Activated T-cell treated with anti-CD3 and anti-CD28 coated beads, Interleukin-2, amount 50 U/mL, for 48 hours (primary cell): ENCODE results near the gene ATOSA.

ENCODE experiments used
- DNase-seq, 2 experiments: peaks; one replicate each; pipeline ENCODE4 v3.0.0-alpha.2; 2020

ATOSA gene

GRCh38 chr15:52679232-52680040 is at the start of gene ATOSA:
TSS of gene ATOSA (minus strand) at chr15:52679388. CDS start at chr15:52678021, 1,367 bp downstream.
- DNase-seq: peak; percentile 89 to 93

- no peak for DNase-seq
Observed at GRCh38 chr15:52728899-52729298, 49.7 kb upstream of the ATOSA start.

- DNase-seq: no peak
Observed at GRCh38 chr15:52727815-52728214, 48.6 kb upstream of the ATOSA start.

- no peak for DNase-seq
Observed at GRCh38 chr15:52726195-52726594, 47.0 kb upstream of the ATOSA start.

- DNase-seq: no peak
Observed at GRCh38 chr15:52718551-52718950, 39.4 kb upstream of the ATOSA start.

GRCh38 chr15:52717924-52718323 is 38.7 kb upstream of the ATOSA start:
- no peak for DNase-seq

- DNase-seq: no peak
Observed at GRCh38 chr15:52717481-52717880, 38.3 kb upstream of the ATOSA start.

- DNase-seq: no peak
Observed at GRCh38 chr15:52716536-52716935, 37.3 kb upstream of the ATOSA start.

- DNase-seq: no peak
Observed at GRCh38 chr15:52715411-52715810, 36.2 kb upstream of the ATOSA start.

- DNase-seq: no peak
Observed at GRCh38 chr15:52714968-52715367, 35.8 kb upstream of the ATOSA start.

- no peak for DNase-seq
Observed at GRCh38 chr15:52710708-52711389, 31.7 kb upstream of the ATOSA start.

GRCh38 chr15:52710050-52710707 is 31.0 kb upstream of the ATOSA start:
- DNase-seq: no peak

GRCh38 chr15:52709187-52709981 is 30.2 kb upstream of the ATOSA start:
- no peak for DNase-seq

- no peak for DNase-seq
Observed at GRCh38 chr15:52706091-52706490, 26.9 kb upstream of the ATOSA start.

- no peak for DNase-seq
Observed at GRCh38 chr15:52702390-52702789, 23.2 kb upstream of the ATOSA start.

GRCh38 chr15:52699457-52699856 is 20.3 kb upstream of the ATOSA start:
- no peak for DNase-seq

- DNase-seq: no peak
Observed at GRCh38 chr15:52698514-52698913, 19.3 kb upstream of the ATOSA start.

- no peak for DNase-seq
Observed at GRCh38 chr15:52697051-52697450, 17.9 kb upstream of the ATOSA start.

- no peak for DNase-seq
Observed at GRCh38 chr15:52695154-52695553, 16.0 kb upstream of the ATOSA start.

GRCh38 chr15:52689562-52689961 is 10.4 kb upstream of the ATOSA start:
- no peak for DNase-seq

- DNase-seq: no peak
Observed at GRCh38 chr15:52683580-52683979, 4.4 kb upstream of the ATOSA start.

- no peak for DNase-seq
Observed at GRCh38 chr15:52682781-52683180, 3.6 kb upstream of the ATOSA start.

- no peak for DNase-seq
Observed at GRCh38 chr15:52682200-52682599, 3.0 kb upstream of the ATOSA start.
